HEK293 (cell line): ENCODE measurements around the gene KRABD2.

ENCODE experiments used
- CTCF ChIA-PET: fragments of 350-600 bp; formaldehyde crosslinking; extraction: SDS; loops from one replicate; lab custom pipeline; 2021; ENCODE audit warnings: antibody characterized with exemption; lab: Yijun Ruan, JAX
- POLR2A ChIA-PET: fragments of 300-600 bp; formaldehyde crosslinking; extraction: SDS; loops from one replicate; lab custom pipeline; 2020; ENCODE audit warnings: antibody characterized with exemption, inconsistent platforms; lab: Yijun Ruan, JAX
- H3K27ac ChIP-seq: fragments of 200-500 bp; sonication (Bioruptor generic); 2 replicates; pipeline ENCODE4 v1.5.1; 2014; ENCODE audit warnings: low read depth, low read length, control low read depth, inconsistent platforms; ENCODE audit errors: extremely low read depth
- H3K36me3 ChIP-seq, 2 experiments: fragments of 200-500 bp in 1 of 2; sonication (Bioruptor generic) in 1 of 2; 1 replicate in 1 of 2; 2 replicates in 1 of 2; pipeline ENCODE4 v1.5.1; 2014 to 2017; ENCODE audit warnings: inconsistent platforms in 2 of 2, low read length in 2 of 2; ENCODE audit not compliant: control insufficient read depth in 2 of 2, insufficient read depth in 1 of 2
- H3K4me1 ChIP-seq: fragments of 200-500 bp; sonication (Bioruptor generic); 2 replicates; pipeline ENCODE4 v1.5.1; 2014; ENCODE audit warnings: mild to moderate bottlenecking, low read length, inconsistent platforms; ENCODE audit not compliant: control insufficient read depth, insufficient read depth
- H3K4me3 ChIP-seq: 2 replicates; pipeline ENCODE4 v1.5.1; 2011; ENCODE audit warnings: low read depth, mild to moderate bottlenecking, control low read depth, low read length, moderate library complexity
- H3K9me3 ChIP-seq: fragments of 200-500 bp; sonication (Bioruptor generic); 2 replicates; pipeline ENCODE4 v1.5.1; 2014; ENCODE audit warnings: low read depth, low read length, inconsistent platforms; ENCODE audit not compliant: control insufficient read depth, insufficient read depth
- EGR2 ChIP-seq: fragments of 450-650 bp; formaldehyde crosslinking; IDR thresholded peaks from 2 replicates; pipeline ENCODE4 v1.5.1; 2016; ENCODE audit warnings: low read depth, missing biosample characterization, missing genetic modification characterization
- KLF16 ChIP-seq: fragments of 450-650 bp; formaldehyde crosslinking; IDR thresholded peaks from 2 replicates; pipeline ENCODE4 v1.5.1; 2017; ENCODE audit warnings: missing biosample characterization, missing genetic modification characterization
- PRDM1 ChIP-seq: fragments of 450-650 bp; formaldehyde crosslinking; IDR thresholded peaks from 2 replicates; pipeline ENCODE4; 2016; ENCODE audit warnings: missing biosample characterization, missing genetic modification characterization
- ZBTB17 ChIP-seq: fragments of 450-650 bp; formaldehyde crosslinking; IDR thresholded peaks from 2 replicates; pipeline ENCODE4 v1.5.1; 2016; ENCODE audit warnings: missing biosample characterization, missing genetic modification characterization
- ZBTB49 ChIP-seq: fragments of 450-650 bp; formaldehyde crosslinking; IDR thresholded peaks from 2 replicates; pipeline ENCODE4 v1.5.1; 2016; ENCODE audit warnings: missing biosample characterization, missing genetic modification characterization, low read depth
- ZIC2 ChIP-seq: fragments of 450-650 bp; formaldehyde crosslinking; IDR thresholded peaks from 2 replicates; pipeline ENCODE4 v1.5.1; 2016; ENCODE audit warnings: missing biosample characterization, missing genetic modification characterization
- ZNF146 ChIP-seq: fragments of 450-650 bp; formaldehyde crosslinking; IDR thresholded peaks from 2 replicates; pipeline ENCODE4 v1.5.1; 2016; ENCODE audit warnings: missing biosample characterization, missing genetic modification characterization
- ZNF280D ChIP-seq: fragments of 450-650 bp; formaldehyde crosslinking; IDR thresholded peaks from 2 replicates; pipeline ENCODE4 v1.5.1; 2016; ENCODE audit warnings: missing biosample characterization, missing genetic modification characterization
- ZNF670 ChIP-seq: fragments of 450-650 bp; formaldehyde crosslinking; IDR thresholded peaks from 2 replicates; pipeline ENCODE4 v1.5.1; 2016; ENCODE audit warnings: missing biosample characterization, missing genetic modification characterization, low read depth
- ZNF677 ChIP-seq: fragments of 450-650 bp; IDR thresholded peaks from 2 replicates; pipeline ENCODE4 v1.5.0; 2018; ENCODE audit warnings: missing biosample characterization, mild to moderate bottlenecking, missing genetic modification characterization, moderate library complexity
- ZSCAN16 ChIP-seq: fragments of 450-650 bp; formaldehyde crosslinking; IDR thresholded peaks from 2 replicates; pipeline ENCODE4 v1.5.1; 2016; ENCODE audit warnings: missing biosample characterization, missing genetic modification characterization

Gene KRABD2

GRCh38 chr17:8338753-8339140 lies 37.8 kb downstream of the KRABD2 start:
- ChIA-PET CTCF (interaction anchor here (1.0 to 2.0 kb wide), 5 partner anchors 13 to 412 kb away, joined by 3 to 8 read pairs (median 5); partner anchors contain the start of gene KRABD2), POLR2A (interaction anchor here (1.0 to 1.2 kb wide), 3 partner anchors 9 to 44 kb away, joined by 3 to 4 read pairs (median 3); no protein-coding TSS in a partner anchor)
- Histone ChIP-seq H3K4me3 (no peak overlapping the region), H3K36me3 (no peaks in the 10 kb centered on the region), H3K27ac (no peak overlapping the region), H3K4me1 (no peaks in the 10 kb centered on the region), H3K9me3 (no peaks in the 10 kb centered on the region)
- TF ChIP-seq ZSCAN16 (tag by site-specific recombination) (no peak), ZIC2 (peak; percentile 59)

- no peaks in the 10 kb centered on the region for H3K36me3 ChIP-seq
- no peak for TF ChIP-seq ZNF280D (tag by site-specific recombination)
- no peak for TF ChIP-seq ZNF670 (tag by site-specific recombination)
- peak; percentile 39 for TF ChIP-seq ZBTB17 (tag by site-specific recombination)
- H3K4me3 ChIP-seq, result no peak overlapping the region
- ChIA-PET CTCF (interaction anchor here (0.7 to 2.0 kb wide), 7 partner anchors 8 to 413 kb away, joined by 3 to 8 read pairs (median 3); partner anchors contain the start of gene KRABD2), POLR2A (interaction anchor here (0.6 to 1.2 kb wide), 4 partner anchors 8 to 1103 kb away, joined by 3 to 4 read pairs (median 4); no protein-coding TSS in a partner anchor)
- no peaks in the 10 kb centered on the region for H3K4me1 ChIP-seq
- H3K27ac ChIP-seq, result no peak overlapping the region
- H3K9me3 ChIP-seq, result no peaks in the 10 kb centered on the region
These were observed 38.4 kb downstream of the KRABD2 start for GRCh38 chr17:8337802-8338752.

- H3K4me1 ChIP-seq, result no peaks in the 10 kb centered on the region
- H3K9me3 ChIP-seq, result no peaks in the 10 kb centered on the region; the same call in 1 of the 2 replicates
- H3K27ac ChIP-seq, result no peak overlapping the region
- CTCF ChIA-PET, result interaction anchor here (2.4 kb wide), 1 partner anchor 33 kb away, joined by 6 read pairs; no protein-coding TSS in a partner anchor
- POLR2A ChIA-PET, result no interaction called here
- no peaks in the 10 kb centered on the region for H3K36me3 ChIP-seq
- no peak overlapping the region for H3K4me3 ChIP-seq
- no peak for TF ChIP-seq EGR2 (tag by site-specific recombination)
- no peak for TF ChIP-seq KLF16
- no peak for TF ChIP-seq PRDM1 (tag by site-specific recombination)
- no peak for TF ChIP-seq ZBTB49
- no peak for TF ChIP-seq ZNF146 (tag by site-specific recombination)
- no peak for TF ChIP-seq ZNF677 (tag by site-specific recombination)
- TF ChIP-seq, all 188 proteins: peak for 0
These were observed 43.2 kb downstream of the KRABD2 start for GRCh38 chr17:8333281-8333680.
